ENCODE measurements around the gene CD8B.
"Not testable (repeated sequence)": the region's sequence is repeated elsewhere in the genome, so short reads cannot be mapped to it uniquely, and the experiment has no call there.

The CD8B gene

GRCh38 chr2:86837714-86838113 lies 24.0 kb downstream of the CD8B start:
- DNase-seq (ENCODE audit: extremely low read depth, low read depth) = not testable (repeated sequence)

DNA sequence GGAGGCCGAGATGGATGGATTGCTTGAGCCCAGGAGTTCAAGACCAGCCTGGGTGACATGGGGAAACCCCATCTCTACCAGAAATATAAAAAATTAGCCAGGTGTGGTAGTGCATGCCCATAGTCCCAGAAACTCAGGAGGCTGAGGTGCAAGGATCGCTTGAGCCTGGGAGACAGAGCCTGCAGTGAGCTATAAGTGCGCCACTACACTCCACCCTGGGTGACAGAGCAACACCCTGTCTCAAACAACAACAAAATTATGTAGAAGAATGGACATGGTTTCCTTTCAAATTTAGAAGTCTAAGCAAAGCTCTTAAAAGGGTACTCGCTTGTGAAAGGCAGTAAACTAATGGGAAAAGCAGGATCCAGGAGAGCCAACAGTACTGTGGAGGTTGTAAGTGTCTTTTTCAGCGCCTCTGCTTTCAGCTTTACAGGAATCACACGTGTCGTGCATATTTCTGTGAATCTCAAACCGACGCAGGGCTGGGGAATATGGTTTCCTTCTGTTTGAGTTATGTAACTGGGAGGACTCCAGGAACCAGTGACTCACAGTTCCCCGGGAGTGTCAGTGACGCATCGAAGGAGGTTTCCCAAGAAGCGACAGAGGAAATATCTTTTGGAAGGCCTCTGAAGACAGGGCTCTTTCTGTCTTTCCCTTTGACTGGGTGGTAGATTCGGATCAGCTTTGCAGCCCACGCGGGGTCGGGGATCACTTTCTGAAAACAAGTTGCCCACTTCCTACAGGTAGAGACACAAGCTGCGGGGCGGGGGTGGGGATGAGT lies 24.6 kb downstream of the CD8B start:
- peak; percentile 52 for DNase-seq (ENCODE audit: extremely low read depth, low read depth)

DNA sequence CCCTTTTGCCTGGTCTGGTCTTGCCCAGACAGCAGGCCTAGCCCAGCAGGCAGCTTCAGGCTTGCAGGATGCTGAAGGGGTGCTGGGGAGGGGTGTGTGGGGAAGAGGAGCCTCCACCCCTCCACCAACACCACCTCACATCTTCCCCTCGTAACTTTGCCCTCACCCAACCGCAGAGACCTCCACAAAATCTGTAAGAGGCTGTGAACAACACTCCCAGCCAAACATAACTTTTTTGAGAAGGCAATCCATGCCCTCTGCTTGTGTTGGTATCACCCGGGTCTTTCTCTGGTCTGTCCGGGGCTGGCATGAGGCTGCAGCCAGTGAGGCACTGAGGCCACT lies 26.2 kb downstream of the CD8B start:
- DNase-seq (ENCODE audit: extremely low read depth, low read depth) = not testable (repeated sequence)

DNA sequence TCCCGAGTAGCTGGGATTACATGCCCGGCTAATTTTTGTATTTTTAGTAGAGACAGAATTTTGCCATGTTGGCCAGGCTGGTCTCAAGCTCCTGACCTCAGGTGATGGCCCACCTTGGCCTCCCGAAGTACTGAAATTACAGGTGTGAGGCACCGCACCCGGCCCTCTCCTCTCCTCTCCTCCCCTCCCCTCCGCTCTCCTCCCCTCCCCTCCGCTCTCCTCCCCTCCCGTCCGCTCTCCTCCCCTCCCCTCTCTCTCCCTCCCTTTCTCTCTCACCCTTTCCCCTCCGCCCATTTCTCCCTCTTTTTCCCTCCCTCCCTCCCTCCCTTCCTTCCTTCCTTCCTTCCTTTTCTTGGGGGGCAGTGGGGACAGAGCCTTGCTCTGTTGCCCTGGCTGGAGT lies 28.4 kb downstream of the CD8B start:
- no peak for DNase-seq (ENCODE audit: extremely low read depth, low read depth)

GRCh38 chr2:86832334-86833096 lies 29.2 kb downstream of the CD8B start:
- DNase-seq (ENCODE audit: extremely low read depth, low read depth) = no peak
- TF ChIP-seq, protein P1, sequence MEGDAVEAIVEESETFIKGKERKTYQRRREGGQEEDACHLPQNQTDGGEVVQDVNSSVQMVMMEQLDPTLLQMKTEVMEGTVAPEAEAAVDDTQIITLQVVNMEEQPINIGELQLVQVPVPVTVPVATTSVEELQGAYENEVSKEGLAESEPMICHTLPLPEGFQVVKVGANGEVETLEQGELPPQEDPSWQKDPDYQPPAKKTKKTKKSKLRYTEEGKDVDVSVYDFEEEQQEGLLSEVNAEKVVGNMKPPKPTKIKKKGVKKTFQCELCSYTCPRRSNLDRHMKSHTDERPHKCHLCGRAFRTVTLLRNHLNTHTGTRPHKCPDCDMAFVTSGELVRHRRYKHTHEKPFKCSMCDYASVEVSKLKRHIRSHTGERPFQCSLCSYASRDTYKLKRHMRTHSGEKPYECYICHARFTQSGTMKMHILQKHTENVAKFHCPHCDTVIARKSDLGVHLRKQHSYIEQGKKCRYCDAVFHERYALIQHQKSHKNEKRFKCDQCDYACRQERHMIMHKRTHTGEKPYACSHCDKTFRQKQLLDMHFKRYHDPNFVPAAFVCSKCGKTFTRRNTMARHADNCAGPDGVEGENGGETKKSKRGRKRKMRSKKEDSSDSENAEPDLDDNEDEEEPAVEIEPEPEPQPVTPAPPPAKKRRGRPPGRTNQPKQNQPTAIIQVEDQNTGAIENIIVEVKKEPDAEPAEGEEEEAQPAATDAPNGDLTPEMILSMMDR (IDR thresholded peaks at IDR 0.05; ENCODE audit: low read depth, low read length) = no peak

More for the DNA sequence above, 28.4 kb downstream of the CD8B start:
- TF ChIP-seq, protein P1 (IDR thresholded peaks at IDR 0.05; ENCODE audit: low read depth, low read length) = no peak

- no peak for DNase-seq (ENCODE audit: extremely low read depth, low read depth)
- TF ChIP-seq, protein P1 (IDR thresholded peaks at IDR 0.05; ENCODE audit: low read depth, low read length) = no peak
These were observed 30.1 kb downstream of the CD8B start for GRCh38 chr2:86831537-86831936.

DNA sequence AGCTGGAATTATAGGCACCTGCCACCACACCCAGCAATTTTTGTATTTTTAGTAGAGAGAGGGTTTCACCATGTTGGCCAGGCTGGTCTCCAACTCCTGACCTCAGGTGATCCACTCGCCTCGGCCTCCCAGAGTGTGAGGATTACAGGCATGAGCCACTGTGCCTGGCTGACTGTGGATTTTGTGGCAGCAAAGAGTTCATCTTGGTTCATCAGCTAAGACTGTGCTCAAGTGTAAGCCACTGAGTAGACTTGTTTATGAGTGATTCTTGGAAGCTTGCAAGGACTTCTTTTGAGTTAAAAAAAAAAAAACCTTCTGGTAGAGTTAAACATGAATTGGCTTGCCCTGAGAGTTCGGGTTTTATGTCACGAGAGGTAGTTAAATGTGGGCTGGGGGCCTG lies 34.7 kb downstream of the CD8B start:
- TF ChIP-seq, protein P1 (IDR thresholded peaks at IDR 0.05; ENCODE audit: low read depth, low read length) = no peak

DNA sequence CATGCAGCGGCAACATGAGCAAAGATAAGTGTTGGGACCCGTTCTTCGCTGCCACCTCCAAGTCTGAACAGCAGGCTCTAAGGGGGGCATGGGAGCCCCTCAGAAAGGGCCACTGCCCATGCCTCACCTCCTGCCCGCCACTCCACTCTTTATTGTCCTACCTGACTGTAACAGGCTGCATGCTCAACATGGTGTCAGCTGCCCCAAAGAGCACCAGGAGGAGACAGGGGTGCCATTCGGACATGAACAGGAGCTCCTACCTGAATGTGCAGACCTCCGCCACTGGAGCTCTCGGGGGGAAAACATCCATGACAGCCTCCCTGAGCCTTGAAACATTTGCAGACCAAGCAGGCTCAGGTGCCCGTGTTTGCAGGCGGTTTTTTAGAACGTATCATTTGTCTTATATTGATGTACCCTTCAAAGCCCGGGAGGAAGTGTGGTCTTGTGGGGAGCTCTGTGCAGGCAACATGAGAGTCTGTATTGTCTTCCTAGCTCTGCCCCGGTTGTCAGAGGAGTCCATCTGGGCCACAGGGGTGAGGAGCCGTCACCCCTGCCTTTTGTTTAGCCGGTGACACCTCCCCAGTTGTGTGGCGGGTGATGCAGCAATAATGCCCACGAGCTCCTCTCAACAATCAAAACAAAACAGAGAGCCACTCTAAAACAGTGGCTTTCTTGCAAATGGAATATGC lies 35.8 kb downstream of the CD8B start:
- no peak for DNase-seq (ENCODE audit: extremely low read depth, low read depth)
- TF ChIP-seq, protein P1 (IDR thresholded peaks at IDR 0.05; ENCODE audit: low read depth, low read length) = no peak

More for the DNA sequence above, 34.7 kb downstream of the CD8B start:
- DNase-seq (ENCODE audit: extremely low read depth, low read depth) = no peak
